Mesenchymal stem cell (in vitro differentiated cells and primary cell): ENCODE measurements around the gene KLHL22. TPM values are rescaled to one million over a fixed set of nuclear protein-coding genes. Genes with fewer than 3 reads are reported as not detected.
"Not testable (repeated sequence)": the region's sequence is repeated elsewhere in the genome, so short reads cannot be mapped to it uniquely, and the experiment has no call there.

Source experiments
- DNase-seq: peaks from one replicate; pipeline ENCODE4 v3.0.0-alpha.2; 2013
- H2AFZ ChIP-seq: one replicate; pipeline ENCODE4 v1.6.1; 2013; ENCODE audit warnings: low read depth, mild to moderate bottlenecking, control low read depth, inconsistent platforms, low read length, moderate library complexity
- H2AK5ac ChIP-seq: 2 replicates; pipeline ENCODE4 v1.6.1; 2013; ENCODE audit warnings: low read length, moderate library complexity, mild to moderate bottlenecking, inconsistent platforms; ENCODE audit not compliant: severe bottlenecking
- H2BK120ac ChIP-seq: one replicate; pipeline ENCODE4 v1.6.1; 2013; ENCODE audit warnings: low read depth, mild to moderate bottlenecking, inconsistent platforms, low read length, moderate library complexity
- H2BK12ac ChIP-seq, 2 experiments: one replicate each; pipeline ENCODE4 v1.6.1; 2013; ENCODE audit warnings: inconsistent platforms in 2 of 2, low read length in 2 of 2, mild to moderate bottlenecking in 2 of 2, moderate library complexity in 2 of 2, control low read depth in 1 of 2
- H2BK15ac ChIP-seq: one replicate; pipeline ENCODE4 v1.6.1; 2013; ENCODE audit warnings: mild to moderate bottlenecking, low read depth, inconsistent platforms; ENCODE audit not compliant: poor library complexity, severe bottlenecking
- H2BK5ac ChIP-seq: 2 replicates; pipeline ENCODE4 v1.6.1; 2013; ENCODE audit warnings: low read depth, mild to moderate bottlenecking, low read length, control low read depth, inconsistent platforms; ENCODE audit not compliant: poor library complexity, severe bottlenecking
- H3K14ac ChIP-seq, 2 experiments: one replicate each; pipeline ENCODE4 v1.6.1; 2013; ENCODE audit warnings: inconsistent platforms in 2 of 2, low read length in 2 of 2, control low read depth in 1 of 2, mild to moderate bottlenecking in 1 of 2, moderate library complexity in 1 of 2
- H3K18ac ChIP-seq, 2 experiments: one replicate each; pipeline ENCODE4 v1.6.1; 2013; ENCODE audit warnings: inconsistent platforms in 2 of 2, low read length in 2 of 2, control low read depth in 1 of 2, low read depth in 1 of 2, mild to moderate bottlenecking in 1 of 2
- H3K23ac ChIP-seq, 2 experiments: one replicate each; pipeline ENCODE4 v1.6.1; 2013; ENCODE audit warnings: inconsistent platforms in 2 of 2, low read length in 2 of 2, mild to moderate bottlenecking in 2 of 2, moderate library complexity in 2 of 2, control low read depth in 1 of 2
- H3K27ac ChIP-seq: 2 replicates; pipeline ENCODE4 v1.5.1; 2013; ENCODE audit warnings: mild to moderate bottlenecking, moderate library complexity, low read length, control low read depth, inconsistent platforms; ENCODE audit not compliant: poor library complexity, severe bottlenecking
- H3K27me3 ChIP-seq, 2 experiments: 2 replicates each; pipeline versions ENCODE4 v1.6.1 to v1.7.0; 2013; ENCODE audit warnings: low read length in 2 of 2, mild to moderate bottlenecking in 2 of 2, moderate library complexity in 2 of 2, control low read depth in 1 of 2, inconsistent platforms in 1 of 2; ENCODE audit not compliant: control insufficient read depth in 1 of 2, insufficient read depth in 1 of 2
- H3K36me3 ChIP-seq, 2 experiments: 2 replicates each; pipeline versions ENCODE4 v1.6.1 to v1.7.0; 2013; ENCODE audit warnings: low read length in 2 of 2, control low read depth in 1 of 2, inconsistent platforms in 1 of 2, low read depth in 1 of 2, mild to moderate bottlenecking in 1 of 2; ENCODE audit not compliant: insufficient read depth in 2 of 2, control insufficient read depth in 1 of 2
- H3K4ac ChIP-seq, 2 experiments: one replicate each; pipeline ENCODE4 v1.6.1; 2013; ENCODE audit warnings: inconsistent platforms in 2 of 2, low read length in 2 of 2, mild to moderate bottlenecking in 2 of 2, moderate library complexity in 2 of 2, control low read depth in 1 of 2, low read depth in 1 of 2
- H3K4me1 ChIP-seq: 2 replicates; pipeline ENCODE4 v1.6.1; 2013; ENCODE audit warnings: low read depth, low read length, control low read depth; ENCODE audit not compliant: control insufficient read depth, insufficient read depth
- H3K4me2 ChIP-seq: 2 replicates; pipeline ENCODE4 v1.6.1; 2013; ENCODE audit warnings: low read length, mild to moderate bottlenecking, inconsistent platforms; ENCODE audit not compliant: poor library complexity, severe bottlenecking
- H3K4me3 ChIP-seq, 2 experiments: 2 replicates each; pipeline versions ENCODE4 v1.5.1 to v1.7.0; 2013; ENCODE audit warnings: low read length in 2 of 2, mild to moderate bottlenecking in 2 of 2, control low read depth in 1 of 2, low read depth in 1 of 2; ENCODE audit not compliant: insufficient read depth in 1 of 2
- H3K79me1 ChIP-seq: replicated peaks from 2 replicates; pipeline ENCODE4 v1.6.1; 2013; ENCODE audit warnings: mild to moderate bottlenecking, control low read depth, low read length, inconsistent platforms; ENCODE audit not compliant: poor library complexity, severe bottlenecking
- H3K9ac ChIP-seq: 2 replicates; pipeline ENCODE4 v1.7.0; 2013; ENCODE audit warnings: mild to moderate bottlenecking, low read length, moderate library complexity
- H3K9me3 ChIP-seq: 2 replicates; pipeline ENCODE4 v1.7.0; 2013; ENCODE audit warnings: mild to moderate bottlenecking, low read length; ENCODE audit not compliant: control insufficient read depth
- H4K8ac ChIP-seq: one replicate; pipeline ENCODE4 v1.6.1; 2013; ENCODE audit warnings: inconsistent platforms, mild to moderate bottlenecking, low read length, moderate library complexity
- H4K91ac ChIP-seq: one replicate; pipeline ENCODE4 v1.6.1; 2013; ENCODE audit warnings: mild to moderate bottlenecking, low read length, inconsistent platforms
- WGBS: methylation state at CpG from one replicate; pipeline ENCODE4 v1.1.7; 2013; ENCODE audit warnings: mixed read lengths; 5-methylcytosine and 5-hydroxymethylcytosine counted together
- small RNA-seq: library from polyadenylated mRNA; stranded (forward); fragments of <200 nt; extraction: miRNeasy Mini kit (QIAGEN cat#:217004); gene quantifications from one replicate; pipeline ENCODE3, GENCODE V24; 2013; ENCODE audit warnings: low read depth

KLHL22 gene

GRCh38 chr22:20392983-20393704 lies 102.5 kb downstream of the KLHL22 start:
- H3K4me2 ChIP-seq, result peak overlapping the region; percentile 88

DNA sequence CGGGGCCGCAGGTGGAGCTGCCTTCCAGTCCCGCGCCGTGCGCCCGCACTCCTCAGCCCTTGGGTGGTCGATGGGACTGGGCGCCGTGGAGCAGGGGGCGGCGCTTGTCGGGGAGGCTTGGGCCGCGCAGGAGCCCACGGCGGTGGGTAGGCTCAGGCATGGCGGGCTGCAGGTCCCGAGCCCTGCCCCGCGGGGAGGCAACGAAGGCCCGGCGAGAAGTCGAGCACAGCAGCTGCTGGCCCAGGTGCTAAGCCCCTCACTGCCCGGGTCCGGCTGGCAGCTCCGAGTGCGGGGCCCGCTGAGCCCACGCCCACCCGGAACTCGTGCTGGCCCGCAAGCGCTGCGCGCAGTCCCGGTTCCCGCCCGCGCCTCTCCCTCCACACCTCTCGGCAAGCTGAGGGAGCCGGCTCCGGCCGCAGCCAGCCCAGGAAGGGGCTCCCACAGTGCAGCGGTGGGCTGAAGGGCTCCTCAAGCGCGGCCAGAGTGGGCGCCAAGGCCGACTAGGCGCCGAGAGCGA lies 103.2 kb downstream of the KLHL22 start:
- not testable (repeated sequence) for H2AFZ ChIP-seq, H2BK15ac ChIP-seq, H3K23ac ChIP-seq, H3K9ac ChIP-seq, H3K18ac ChIP-seq, DNase-seq, H3K14ac ChIP-seq, H2AK5ac ChIP-seq, H3K4ac ChIP-seq, H3K36me3 ChIP-seq, H4K8ac ChIP-seq, H3K4me2 ChIP-seq, H2BK5ac ChIP-seq, H3K27ac ChIP-seq, H3K27me3 ChIP-seq, H3K4me3 ChIP-seq, H2BK12ac ChIP-seq, H2BK120ac ChIP-seq, H4K91ac ChIP-seq, H3K9me3 ChIP-seq
- H3K79me1 ChIP-seq, result peaks cover 21% of the 10 kb centered on the region
- 97% methylated on average over 47 of the region's 53 CpGs for WGBS
- H3K4me1 ChIP-seq, result peaks cover 21% of the 10 kb centered on the region

More at GRCh38 chr22:20392983-20393704, 102.5 kb downstream of the KLHL22 start:
- WGBS, result 98% methylated on average over 22 of the region's 23 CpGs
- Histone ChIP-seq H3K14ac (no peak overlapping the region), H2AK5ac (no peak overlapping the region), H2BK5ac (no peak overlapping the region), H3K9ac (peak overlapping the region; percentile 89), H3K27me3 (peaks cover 0 to 3% of the 10 kb centered on the region in 2 experiments), H3K18ac (peak overlapping the region; percentile 78 to 94), H3K36me3 (peaks cover 0 to 4% of the 10 kb centered on the region in 2 experiments), H3K27ac (no peak overlapping the region), H2BK15ac (peak overlapping the region; percentile 70), H3K79me1 (peaks cover 24% of the 10 kb centered on the region), H3K4ac (peak overlapping the region; percentile 91 to 92), H3K9me3 (no peaks in the 10 kb centered on the region), H4K91ac (peak overlapping the region; percentile 87), H3K4me1 (peaks cover 21% of the 10 kb centered on the region), H2BK12ac (no peak overlapping the region), H3K4me3 (peak overlapping the region in 1 of 2 experiments; percentile 93), H2AFZ (peak overlapping the region; percentile 92), H2BK120ac (peak overlapping the region; percentile 71), H4K8ac (peak overlapping the region; percentile 100), H3K23ac (no peak overlapping the region)
- no peak for DNase-seq

Small RNAs within 50 kb of the gene (small RNA-seq; reads per million reads assigned to genes)
- gene RF00019, result not detected
- not detected for gene RN7SL812P
- not detected for gene RNU6-225P
- gene RNY1P9, result not detected
